Activated CD4-positive, alpha-beta T cell treated with anti-CD3 and anti-CD28 coated beads for 36 hours (primary cell): Measurements from ENCODE around the gene TDRD3. TPM values are rescaled to one million over a fixed set of nuclear protein-coding genes. Genes with fewer than 3 reads are reported as not detected.

Experiments used
- ATAC-seq: fragments of 200-7000 bp; cut with Tn5 transposase; one replicate; pipeline ENCODE4 v1.10.0; 2021; ENCODE audit warnings: mild to moderate bottlenecking, moderate library complexity
- CTCF ChIA-PET: fragments of 350-600 bp; sonication (Branson Sonifier 250); formaldehyde crosslinking; loops from one replicate; lab custom pipeline; 2021; ENCODE audit warnings: antibody characterized with exemption; lab: Charles Lee
- POLR2A ChIA-PET: fragments of 350-600 bp; sonication (Branson Sonifier 250); formaldehyde crosslinking; loops from one replicate; lab custom pipeline; 2021; ENCODE audit warnings: antibody characterized with exemption, inconsistent platforms; lab: Charles Lee
- DNase-seq: peaks from one replicate; pipeline ENCODE4 v3.0.0-alpha.2; 2020
- H3K27ac Mint-ChIP-seq: one replicate; pipeline ENCODE4 v1.8.0; 2021; ENCODE audit warnings: mixed read lengths
- H3K27me3 Mint-ChIP-seq: one replicate; pipeline ENCODE4 v1.8.0; 2021; ENCODE audit warnings: mixed read lengths
- H3K36me3 Mint-ChIP-seq: one replicate; pipeline ENCODE4 v1.8.0; 2021; ENCODE audit warnings: low read depth, mixed read lengths
- H3K4me1 Mint-ChIP-seq: one replicate; pipeline ENCODE4 v1.8.0; 2021; ENCODE audit warnings: mixed read lengths
- H3K4me3 Mint-ChIP-seq: one replicate; pipeline ENCODE4 v1.8.0; 2021; ENCODE audit warnings: mild to moderate bottlenecking, moderate library complexity, mixed read lengths
- H3K9me3 Mint-ChIP-seq: one replicate; pipeline ENCODE4 v1.8.0; 2021; ENCODE audit warnings: low read depth, mixed read lengths
- intact Hi-C, 2 experiments: fragments of 100-400 bp; cut with DNase I in 1 of 2; cut with micrococcal nuclease in 1 of 2; formaldehyde crosslinking; loops; one replicate each; pipeline versions ENCODE4 v1.14.2 to v1.15.1; 2022 to 2024; cut with DNase I, micrococcal nuclease
- total RNA-seq, 2 experiments: library from RNA; stranded (reverse); gene quantifications; one replicate each; pipeline ENCODE4 v1.2.3, GENCODE V29; 2021

TDRD3 gene
- total RNA-seq, 2 experiments from 2014 or later: 15.8 to 16.4 TPM

DNA sequence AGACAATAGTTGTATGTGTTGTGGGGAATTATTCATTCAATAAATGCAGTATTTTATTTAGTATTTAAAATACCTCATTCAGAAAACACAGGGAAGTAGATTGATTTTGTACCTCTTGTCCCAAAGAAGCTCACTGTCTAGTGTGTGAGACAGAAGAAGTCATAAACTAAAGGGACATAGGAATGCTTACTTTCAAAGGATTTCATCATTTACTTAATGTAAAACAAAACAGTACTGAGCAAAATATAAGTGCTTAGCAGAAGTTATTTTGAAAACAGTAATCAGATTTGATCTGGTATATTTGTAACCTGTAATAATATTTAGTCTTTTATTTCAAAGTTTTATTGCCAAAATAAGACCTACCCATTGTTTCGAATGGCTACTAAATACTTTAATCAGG, 117.9 kb downstream of the TDRD3 start:
- H3K27ac Mint-ChIP-seq: no peak overlapping the region
- POLR2A ChIA-PET: no interaction called here
- H3K36me3 Mint-ChIP-seq: peaks cover 36% of the 10 kb centered on the region
- no peaks in the 10 kb centered on the region for H3K27me3 Mint-ChIP-seq
- intact Hi-C loops: no loop called here
- ATAC-seq: no peak
- no peak overlapping the region for H3K4me3 Mint-ChIP-seq
- peaks cover 3% of the 10 kb centered on the region for H3K9me3 Mint-ChIP-seq
- CTCF ChIA-PET: no interaction called here
- no peaks in the 10 kb centered on the region for H3K4me1 Mint-ChIP-seq
- DNase-seq: no peak

DNA sequence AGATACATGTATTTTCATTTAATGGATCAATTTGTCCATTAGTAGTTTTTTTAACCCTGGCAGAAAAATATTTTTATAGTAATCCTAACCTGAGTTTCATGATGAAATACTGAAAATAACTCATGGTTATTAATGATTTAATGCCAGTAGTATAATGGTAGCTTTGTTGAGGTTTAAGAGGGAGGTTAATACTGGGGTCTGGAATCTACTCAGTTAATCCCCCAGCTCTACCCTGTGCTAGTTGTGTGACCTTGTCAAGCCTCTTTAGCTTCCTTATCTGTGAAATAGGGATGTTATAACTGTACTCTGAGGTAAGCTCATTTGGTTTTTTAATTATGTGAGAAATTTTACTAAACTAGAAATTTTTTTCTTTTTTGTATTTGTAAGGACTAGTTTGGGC, 122.5 kb downstream of the TDRD3 start:
- ChIA-PET POLR2A (no interaction called here), CTCF (no interaction called here)
- DNase-seq (no peak), ATAC-seq (no peak)
- no peaks in the 10 kb centered on the region for H3K27me3 Mint-ChIP-seq
- H3K4me3 Mint-ChIP-seq: no peak overlapping the region
- no peaks in the 10 kb centered on the region for H3K4me1 Mint-ChIP-seq
- H3K36me3 Mint-ChIP-seq: peaks cover 9% of the 10 kb centered on the region
- intact Hi-C loops: no loop called here
- H3K9me3 Mint-ChIP-seq: no peaks in the 10 kb centered on the region
- H3K27ac Mint-ChIP-seq: no peak overlapping the region

DNA sequence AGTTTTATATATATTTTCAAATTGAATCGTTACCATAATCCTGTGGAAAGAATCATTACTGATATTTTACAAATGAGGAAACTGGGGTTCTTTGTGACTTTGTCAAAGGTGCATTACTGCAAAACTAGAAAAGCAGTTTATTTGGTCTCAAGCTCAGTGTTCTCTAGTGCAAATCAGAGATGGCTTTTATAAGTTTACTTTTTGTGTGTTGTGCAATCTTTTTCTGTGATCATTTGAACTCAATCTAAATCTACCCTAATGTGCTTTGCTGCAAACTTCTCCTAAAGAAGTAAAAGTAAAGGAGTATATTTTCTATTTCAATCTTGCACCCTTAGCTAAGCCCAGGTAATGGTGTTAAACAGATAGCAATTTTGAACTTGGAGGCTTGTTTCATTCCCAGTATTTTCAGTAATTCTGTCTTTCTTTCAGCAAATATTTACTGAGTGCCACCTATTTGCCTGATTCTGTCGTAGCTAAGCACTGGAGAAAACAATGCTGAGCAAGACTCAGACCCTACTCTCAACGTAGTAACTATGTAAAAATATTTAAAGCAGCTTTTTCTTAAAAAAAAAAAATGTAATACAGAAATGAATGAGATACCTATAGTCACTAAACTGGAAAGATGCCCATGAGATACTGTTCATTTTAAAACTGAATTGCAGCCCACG, 124.0 kb downstream of the TDRD3 start:
- DNase-seq (no peak), ATAC-seq (no peak)
- no peaks in the 10 kb centered on the region for H3K4me1 Mint-ChIP-seq
- no peak overlapping the region for H3K4me3 Mint-ChIP-seq
- CTCF ChIA-PET: interaction anchor here (1.3 kb wide), 1 partner anchor 12 kb away, joined by 3 read pairs; no protein-coding TSS in a partner anchor
- no peaks in the 10 kb centered on the region for H3K27me3 Mint-ChIP-seq
- intact Hi-C loops: no loop called here
- POLR2A ChIA-PET: no interaction called here
- H3K9me3 Mint-ChIP-seq: no peaks in the 10 kb centered on the region
- H3K36me3 Mint-ChIP-seq: peaks cover 6% of the 10 kb centered on the region
- no peak overlapping the region for H3K27ac Mint-ChIP-seq

DNA sequence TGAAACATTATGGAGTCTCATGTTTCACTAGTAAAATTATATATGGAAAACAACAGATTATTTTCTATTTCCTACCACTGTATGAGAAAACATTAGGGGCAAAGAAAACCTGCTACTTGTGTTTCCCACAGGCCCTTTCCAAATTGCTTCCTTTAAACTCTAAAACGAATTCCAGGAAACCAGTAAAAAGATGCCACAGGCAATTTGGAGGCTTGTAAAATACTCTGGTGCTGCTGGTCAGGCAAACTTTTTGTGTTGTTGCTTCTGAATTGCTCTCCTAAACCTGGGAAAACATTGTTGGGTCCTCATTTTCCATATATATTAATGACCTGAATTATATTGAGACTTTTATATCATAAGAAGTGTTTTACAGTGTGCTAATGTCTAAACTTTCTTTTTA, 141.5 kb downstream of the TDRD3 start:
- DNase-seq (no peak), ATAC-seq (no peak)
- H3K36me3 Mint-ChIP-seq: peaks cover 3% of the 10 kb centered on the region
- H3K4me3 Mint-ChIP-seq: no peak overlapping the region
- no peaks in the 10 kb centered on the region for H3K9me3 Mint-ChIP-seq
- ChIA-PET POLR2A (no interaction called here), CTCF (no interaction called here)
- intact Hi-C loops: no loop called here
- no peaks in the 10 kb centered on the region for H3K4me1 Mint-ChIP-seq
- no peaks in the 10 kb centered on the region for H3K27me3 Mint-ChIP-seq
- H3K27ac Mint-ChIP-seq: no peak overlapping the region

DNA sequence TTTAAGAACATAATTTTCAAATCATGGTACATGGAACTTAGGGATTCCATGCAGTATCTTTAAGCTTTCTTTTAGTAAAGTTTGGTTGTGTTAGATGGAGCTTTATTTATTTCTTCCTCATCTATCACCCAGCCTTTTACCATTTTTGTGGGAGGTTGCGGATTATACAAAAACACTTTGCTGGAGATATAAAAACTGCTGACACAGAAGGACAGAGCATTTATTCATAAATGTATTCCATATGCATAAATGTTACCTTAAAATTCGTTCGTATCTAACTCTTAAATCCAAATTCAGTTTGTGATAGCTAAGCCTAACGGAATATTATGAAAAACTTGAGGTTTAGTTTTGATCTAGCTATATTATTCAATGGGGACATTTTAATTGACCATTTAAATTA, 143.3 kb downstream of the TDRD3 start:
- ChIA-PET CTCF (interaction anchor here (1.3 kb wide), 1 partner anchor 8 kb away, joined by 3 read pairs; no protein-coding TSS in a partner anchor), POLR2A (no interaction called here)
- ATAC-seq (no peak), DNase-seq (no peak)
- no peaks in the 10 kb centered on the region for H3K9me3 Mint-ChIP-seq
- H3K36me3 Mint-ChIP-seq: peaks cover 3% of the 10 kb centered on the region
- no peaks in the 10 kb centered on the region for H3K27me3 Mint-ChIP-seq
- H3K27ac Mint-ChIP-seq: no peak overlapping the region
- intact Hi-C loops: no loop called here
- no peaks in the 10 kb centered on the region for H3K4me1 Mint-ChIP-seq
- no peak overlapping the region for H3K4me3 Mint-ChIP-seq

DNA sequence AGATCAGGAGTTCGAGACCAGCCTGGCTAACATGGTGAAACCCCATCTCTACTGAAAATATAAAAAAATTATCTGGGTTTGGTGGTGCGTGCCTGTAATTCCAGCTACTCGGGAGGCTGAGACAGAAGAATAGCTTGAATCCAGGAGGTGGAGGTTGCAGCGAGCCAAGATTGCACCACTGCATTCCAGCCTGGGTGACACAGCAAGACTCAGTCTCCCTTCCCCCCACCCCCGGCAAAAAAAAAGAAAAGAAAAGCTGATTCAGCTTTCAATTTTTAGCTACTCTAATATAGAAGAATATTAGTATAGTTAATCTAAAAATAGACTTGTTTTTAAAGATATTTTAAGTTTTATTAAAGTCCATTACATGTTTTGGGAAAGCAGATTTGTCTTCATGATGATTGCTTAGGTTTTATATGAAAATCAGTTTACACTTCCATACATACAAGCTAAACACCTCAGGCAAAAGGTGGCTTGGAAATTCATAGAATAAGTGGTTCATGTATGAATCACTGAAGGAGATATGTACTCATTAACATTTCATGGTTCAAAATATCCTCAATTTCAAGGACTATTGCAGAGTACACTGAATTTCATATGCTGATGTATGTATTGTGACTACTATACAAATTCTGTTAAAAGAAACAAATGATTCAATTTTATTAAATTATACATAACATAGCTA, 165.2 kb downstream of the TDRD3 start:
- Mint-ChIP-seq H3K9me3 (no peaks in the 10 kb centered on the region), H3K4me3 (no peak overlapping the region), H3K4me1 (no peaks in the 10 kb centered on the region), H3K36me3 (peaks cover 13% of the 10 kb centered on the region), H3K27ac (no peak overlapping the region), H3K27me3 (no peaks in the 10 kb centered on the region)
- intact Hi-C loops: no loop called here
- CTCF ChIA-PET: interaction anchor here (0.6 to 1.0 kb wide), 2 partner anchors 9 to 1385 kb away, joined by 3 read pairs; no protein-coding TSS in a partner anchor
- DNase-seq: no peak
- ATAC-seq: no peak
- POLR2A ChIA-PET: no interaction called here

DNA sequence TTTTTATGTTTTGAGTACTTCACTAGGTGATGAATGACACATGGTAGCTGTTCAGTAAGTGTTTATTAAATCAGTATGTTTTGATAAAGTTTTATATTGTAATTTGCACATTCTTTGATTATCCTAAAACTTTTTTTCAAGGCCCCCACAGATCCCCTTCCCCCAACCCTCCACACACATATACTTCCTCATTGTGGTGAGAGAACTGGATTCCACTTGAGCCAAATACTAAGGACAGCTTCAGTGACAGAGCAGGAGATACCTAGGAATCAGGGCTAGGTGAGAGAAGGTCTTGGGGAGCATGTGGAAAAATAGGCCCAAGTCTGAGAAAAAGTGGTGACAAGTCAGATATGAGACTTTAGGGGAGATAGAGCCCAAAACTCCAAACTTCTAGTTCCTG, 174.6 kb downstream of the TDRD3 start:
- peaks cover 2% of the 10 kb centered on the region for H3K9me3 Mint-ChIP-seq
- H3K4me3 Mint-ChIP-seq: no peak overlapping the region
- peaks cover 42% of the 10 kb centered on the region for H3K36me3 Mint-ChIP-seq
- H3K27ac Mint-ChIP-seq: no peak overlapping the region
- no peaks in the 10 kb centered on the region for H3K4me1 Mint-ChIP-seq
- intact Hi-C loops: no loop called here
- H3K27me3 Mint-ChIP-seq: no peaks in the 10 kb centered on the region
- ATAC-seq (no peak), DNase-seq (no peak)
- CTCF ChIA-PET: interaction anchor here (1.1 kb wide), 1 partner anchor 9 kb away, joined by 3 read pairs; no protein-coding TSS in a partner anchor
- POLR2A ChIA-PET: no interaction called here

DNA sequence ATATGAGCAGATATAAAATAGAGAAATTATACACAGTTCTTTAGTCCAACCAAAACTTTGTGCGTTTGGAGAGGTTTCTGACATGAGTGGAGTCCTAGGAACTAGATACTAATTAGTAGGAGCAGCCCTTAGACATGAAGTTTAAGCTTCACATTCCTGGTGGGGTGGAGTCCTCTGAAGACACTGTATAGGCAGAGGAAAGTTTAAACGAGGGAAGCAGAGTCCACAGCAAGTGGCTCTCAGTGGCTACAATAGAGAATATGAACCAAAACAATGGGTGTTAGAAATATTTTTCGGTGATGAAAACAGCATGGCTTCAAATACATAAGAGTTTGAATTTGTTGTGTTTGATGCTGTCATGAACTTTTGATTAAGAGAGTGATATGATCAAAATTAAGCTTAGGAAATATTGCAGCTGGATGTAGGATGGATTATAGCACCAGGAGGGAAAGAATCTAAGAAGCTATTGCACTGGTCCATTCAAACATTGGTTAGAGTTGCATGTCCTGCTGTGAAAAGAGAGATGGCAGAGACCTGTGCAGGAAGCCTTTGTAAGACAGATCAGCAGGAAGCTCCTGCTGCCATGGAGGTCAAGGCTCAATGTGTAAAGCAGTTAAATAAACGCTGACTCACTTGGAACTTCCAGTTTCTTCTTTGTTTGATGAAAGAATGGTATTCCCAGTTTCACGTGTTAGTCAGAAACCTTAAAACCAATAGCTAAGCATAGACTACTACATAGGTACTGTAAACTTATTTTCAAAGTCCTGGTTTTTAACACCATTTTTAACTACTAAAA, 175.2 kb downstream of the TDRD3 start:
- ChIA-PET CTCF (interaction anchor here (1.1 kb wide), 1 partner anchor 10 kb away, joined by 3 read pairs; no protein-coding TSS in a partner anchor), POLR2A (no interaction called here)
- no peaks in the 10 kb centered on the region for H3K27me3 Mint-ChIP-seq
- H3K4me1 Mint-ChIP-seq: no peaks in the 10 kb centered on the region
- ATAC-seq (no peak), DNase-seq (no peak)
- H3K9me3 Mint-ChIP-seq: peaks cover 2% of the 10 kb centered on the region
- H3K4me3 Mint-ChIP-seq: no peak overlapping the region
- no peak overlapping the region for H3K27ac Mint-ChIP-seq
- intact Hi-C loops: no loop called here
- H3K36me3 Mint-ChIP-seq: peaks cover 38% of the 10 kb centered on the region

DNA sequence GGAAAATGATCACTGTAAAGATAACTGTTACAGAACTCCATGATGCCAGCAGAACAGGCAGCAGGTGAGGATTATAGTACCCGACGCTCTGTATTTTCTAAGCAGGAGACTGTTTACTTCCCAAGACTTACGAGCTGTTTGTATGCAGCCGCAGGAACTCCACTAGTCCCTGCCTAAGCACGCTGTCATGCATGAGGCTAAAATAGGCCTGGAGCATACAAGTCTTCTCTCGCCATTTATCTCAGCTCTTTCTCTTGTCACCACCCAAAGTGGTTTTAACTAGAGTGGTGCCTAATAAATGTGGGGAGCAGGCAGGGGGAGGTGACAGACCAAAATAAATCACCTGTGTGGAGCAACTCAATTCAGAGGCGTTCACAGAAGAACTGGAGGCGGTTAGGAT, 175.8 kb downstream of the TDRD3 start:
- ChIA-PET CTCF (no interaction called here), POLR2A (no interaction called here)
- Mint-ChIP-seq H3K27me3 (no peaks in the 10 kb centered on the region), H3K27ac (no peak overlapping the region), H3K4me3 (no peak overlapping the region), H3K4me1 (no peaks in the 10 kb centered on the region), H3K36me3 (peaks cover 34% of the 10 kb centered on the region), H3K9me3 (peaks cover 2% of the 10 kb centered on the region)
- DNase-seq: no peak
- ATAC-seq: no peak
- intact Hi-C loops: no loop called here

DNA sequence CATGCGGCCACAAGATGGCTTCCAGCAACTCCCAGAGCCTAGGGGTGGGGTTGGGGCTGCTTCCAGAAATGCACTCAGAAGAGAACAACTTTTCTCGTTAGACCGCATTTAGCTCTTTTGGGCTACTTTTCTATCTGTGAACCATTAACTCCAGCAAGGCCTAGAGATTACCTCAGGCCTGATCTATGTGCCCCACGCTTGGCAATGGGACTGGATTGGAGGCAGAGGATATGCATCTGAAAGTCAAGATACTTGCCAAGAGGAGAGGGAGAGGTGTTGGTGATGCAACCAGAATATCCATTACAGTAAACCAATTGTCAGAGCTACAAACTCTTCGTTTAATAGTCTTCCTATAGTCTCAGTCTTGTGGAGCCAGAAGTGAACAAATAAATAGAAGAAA, 177.7 kb downstream of the TDRD3 start:
- intact Hi-C loops: no loop called here
- CTCF ChIA-PET: interaction anchor here (0.8 kb wide), 1 partner anchor 51 kb away, joined by 3 read pairs; no protein-coding TSS in a partner anchor

DNA sequence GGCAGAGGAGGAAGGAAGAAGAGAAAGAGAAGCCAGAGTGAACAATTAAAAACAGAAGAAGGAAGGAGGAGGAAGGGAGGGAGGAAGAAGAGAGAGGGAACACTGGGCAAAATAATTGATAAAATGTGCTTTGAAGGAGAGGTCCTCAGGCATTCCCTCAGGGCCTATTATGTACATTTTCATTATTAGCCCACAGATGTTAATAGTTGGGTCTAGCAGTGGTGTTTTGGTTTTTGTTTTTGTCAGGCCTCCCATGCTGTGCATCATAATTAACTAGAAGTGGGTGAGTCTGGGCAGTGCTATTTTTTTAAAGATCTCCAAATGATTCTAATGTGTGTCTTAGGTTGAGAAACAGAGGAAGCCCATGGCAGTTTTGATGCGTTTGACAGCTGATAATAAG, 178.1 kb downstream of the TDRD3 start:
- Mint-ChIP-seq H3K36me3 (peaks cover 17% of the 10 kb centered on the region), H3K4me1 (no peaks in the 10 kb centered on the region), H3K27ac (no peak overlapping the region), H3K4me3 (no peak overlapping the region), H3K27me3 (no peaks in the 10 kb centered on the region), H3K9me3 (no peaks in the 10 kb centered on the region)
- POLR2A ChIA-PET: no interaction called here
- intact Hi-C loops: no loop called here
- CTCF ChIA-PET: interaction anchor here (0.8 kb wide), 1 partner anchor 51 kb away, joined by 3 read pairs; no protein-coding TSS in a partner anchor
- no peak for DNase-seq
- ATAC-seq: no peak

More for the DNA sequence above, 177.7 kb downstream of the TDRD3 start:
- Mint-ChIP-seq H3K27ac (no peak overlapping the region), H3K9me3 (no peaks in the 10 kb centered on the region), H3K4me1 (no peaks in the 10 kb centered on the region), H3K27me3 (no peaks in the 10 kb centered on the region), H3K4me3 (no peak overlapping the region), H3K36me3 (peaks cover 21% of the 10 kb centered on the region)
- ATAC-seq (no peak), DNase-seq (no peak)
- POLR2A ChIA-PET: interaction anchor here (0.6 kb wide), 1 partner anchor 21 kb away, joined by 4 read pairs; no protein-coding TSS in a partner anchor
